ENCODE measurements around the gene PRDM16. TPM values are rescaled to one million over a fixed set of nuclear protein-coding genes. Genes with fewer than 3 reads are reported as not detected.

The PRDM16 gene
- total RNA-seq, 1 experiment from 2014 or later, result 6.1 TPM

DNA sequence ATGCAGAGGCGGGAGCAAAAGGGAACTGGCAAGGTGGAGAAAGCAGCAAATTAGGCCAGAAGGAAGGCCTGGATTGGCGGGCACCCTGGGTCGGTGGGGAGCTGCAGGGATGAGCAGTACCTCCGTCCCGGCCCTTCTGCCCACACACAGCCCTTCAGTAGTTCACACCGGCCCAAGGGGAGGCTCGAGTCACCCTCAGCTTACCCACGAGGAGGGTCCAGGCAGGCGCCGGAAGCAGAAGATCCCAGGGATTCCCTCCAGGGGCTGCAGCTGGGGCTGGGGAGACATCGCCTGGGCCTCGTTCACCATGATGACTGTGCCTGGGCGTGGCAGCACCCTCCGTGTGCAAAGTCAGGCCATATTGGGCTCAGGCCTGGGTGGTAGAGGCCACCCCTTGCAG lies 190.0 kb downstream of the PRDM16 start (continued):
- TF ChIP-seq, protein P1, sequence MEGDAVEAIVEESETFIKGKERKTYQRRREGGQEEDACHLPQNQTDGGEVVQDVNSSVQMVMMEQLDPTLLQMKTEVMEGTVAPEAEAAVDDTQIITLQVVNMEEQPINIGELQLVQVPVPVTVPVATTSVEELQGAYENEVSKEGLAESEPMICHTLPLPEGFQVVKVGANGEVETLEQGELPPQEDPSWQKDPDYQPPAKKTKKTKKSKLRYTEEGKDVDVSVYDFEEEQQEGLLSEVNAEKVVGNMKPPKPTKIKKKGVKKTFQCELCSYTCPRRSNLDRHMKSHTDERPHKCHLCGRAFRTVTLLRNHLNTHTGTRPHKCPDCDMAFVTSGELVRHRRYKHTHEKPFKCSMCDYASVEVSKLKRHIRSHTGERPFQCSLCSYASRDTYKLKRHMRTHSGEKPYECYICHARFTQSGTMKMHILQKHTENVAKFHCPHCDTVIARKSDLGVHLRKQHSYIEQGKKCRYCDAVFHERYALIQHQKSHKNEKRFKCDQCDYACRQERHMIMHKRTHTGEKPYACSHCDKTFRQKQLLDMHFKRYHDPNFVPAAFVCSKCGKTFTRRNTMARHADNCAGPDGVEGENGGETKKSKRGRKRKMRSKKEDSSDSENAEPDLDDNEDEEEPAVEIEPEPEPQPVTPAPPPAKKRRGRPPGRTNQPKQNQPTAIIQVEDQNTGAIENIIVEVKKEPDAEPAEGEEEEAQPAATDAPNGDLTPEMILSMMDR (IDR thresholded peaks at IDR 0.05 in 2 of 3, conservative IDR thresholded peaks at IDR 0.05 in 1 of 3; ENCODE audit: borderline replicate concordance in 1 of 3, insufficient read depth in 1 of 3, low read depth in 2 of 3, low read length in 2 of 3), result no peak
- TF ChIP-seq CEBPB (IDR thresholded peaks at IDR 0.05; ENCODE audit: low read depth) (no peak), RAD21 (IDR thresholded peaks at IDR 0.05; ENCODE audit: low read depth) (no peak), POLR2A (IDR thresholded peaks at IDR 0.05; ENCODE audit: borderline replicate concordance, extremely low read depth, insufficient read depth, insufficient read length) (no peak), YY1 (IDR thresholded peaks at IDR 0.05; ENCODE audit: extremely low read depth, insufficient replicate concordance, low read depth, low read length) (no peak), TCF7L2 (IDR thresholded peaks at IDR 0.05; ENCODE audit: borderline replicate concordance, extremely low read depth, insufficient read depth, insufficient read length) (no peak), ZNF274 (IDR thresholded peaks at IDR 0.05; ENCODE audit: low read depth, low read length) (no peak), SIN3A (IDR thresholded peaks at IDR 0.05; ENCODE audit: low read depth) (no peak)

DNA sequence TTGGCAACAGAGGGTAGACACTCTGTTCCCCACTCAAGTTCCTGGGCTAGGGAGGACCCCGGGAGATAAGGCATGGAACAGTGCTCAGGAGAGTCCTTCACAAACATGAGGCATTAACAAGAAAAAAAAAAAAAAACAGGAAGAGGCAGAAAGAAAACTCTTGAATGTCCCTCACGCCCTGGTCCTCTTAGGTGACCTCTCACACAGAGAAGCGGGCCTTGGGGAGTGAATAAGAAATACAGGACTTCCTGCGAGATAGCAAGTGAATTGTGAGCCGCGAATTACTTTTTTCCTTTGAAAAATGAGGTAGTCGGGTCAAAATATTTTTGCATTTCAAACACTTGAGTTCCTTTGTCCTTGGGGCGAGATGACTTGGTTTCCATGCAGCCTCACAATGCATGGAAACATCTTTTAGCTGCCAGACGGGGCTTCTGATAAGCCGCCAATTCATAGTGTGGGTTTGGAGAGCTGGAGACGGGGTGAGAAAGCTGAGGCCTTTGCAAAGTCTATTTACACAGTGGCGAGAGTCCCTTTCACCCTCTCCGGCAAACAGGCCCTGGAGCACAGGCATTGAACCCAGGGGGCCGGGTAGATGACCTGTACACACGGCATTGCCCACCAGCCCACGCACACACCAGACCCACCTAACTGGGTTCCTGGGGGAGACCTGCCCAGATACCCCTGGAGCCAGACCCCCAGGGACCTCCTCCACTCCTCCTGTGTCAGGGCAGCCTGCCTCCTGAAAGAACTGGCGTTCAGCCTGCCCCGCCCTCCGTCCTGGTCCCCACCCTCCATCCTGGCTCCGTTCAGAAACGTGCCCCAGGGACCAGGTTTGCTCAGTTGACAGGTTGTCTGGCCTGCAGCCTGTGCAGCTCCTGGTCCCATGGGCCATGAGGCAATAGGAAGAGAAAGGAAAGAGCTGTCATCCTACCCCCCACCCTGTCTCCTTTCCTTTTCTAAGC lies 192.3 kb downstream of the PRDM16 start:
- ChIA-PET RAD21 (ENCODE audit: low non-redundant PET in 1 of 2, low total read pairs in 2 of 2, uncharacterized antibody in 2 of 2, unreplicated experiment in 2 of 2) (no interaction called here), CTCF (no interaction called here), POLR2A (no interaction called here)
- intact Hi-C loops (cut with micrococcal nuclease), result no loop called here
- Histone ChIP-seq H3K27me3 (ENCODE audit: insufficient read depth, low read length) (no peaks in the 10 kb centered on the region), H3K27ac (ENCODE audit: low read depth, low read length) (no peak overlapping the region), H3K4me3 (replicated peaks in 1 of 2; ENCODE audit: low read depth in 1 of 2, low read length in 2 of 2) (no peak overlapping the region), H4K20me1 (ENCODE audit: insufficient read depth) (no peaks in the 10 kb centered on the region), H3K4me2 (ENCODE audit: low read length) (no peak overlapping the region), H2AFZ (ENCODE audit: low read depth, low read length, poor library complexity, severe bottlenecking) (no peak overlapping the region), H3K9ac (ENCODE audit: low read length) (no peak overlapping the region), H3K36me3 (ENCODE audit: control insufficient read depth in 1 of 2, insufficient read depth in 2 of 2, low read length in 2 of 2) (no peaks in the 10 kb centered on the region), H3K4me1 (ENCODE audit: control insufficient read depth in 1 of 2, insufficient read depth in 2 of 2, low read length in 2 of 2) (no peaks in the 10 kb centered on the region), H3K79me2 (ENCODE audit: insufficient read depth, low read length) (no peaks in the 10 kb centered on the region), H3K9me3 (ENCODE audit: control insufficient read depth in 1 of 2, insufficient read depth in 1 of 2, low read depth in 1 of 2, low read length in 2 of 2) (no peaks in the 10 kb centered on the region), H3K9me2 (ENCODE audit: insufficient read depth) (no peaks in the 10 kb centered on the region)
- TF ChIP-seq, protein P2, sequence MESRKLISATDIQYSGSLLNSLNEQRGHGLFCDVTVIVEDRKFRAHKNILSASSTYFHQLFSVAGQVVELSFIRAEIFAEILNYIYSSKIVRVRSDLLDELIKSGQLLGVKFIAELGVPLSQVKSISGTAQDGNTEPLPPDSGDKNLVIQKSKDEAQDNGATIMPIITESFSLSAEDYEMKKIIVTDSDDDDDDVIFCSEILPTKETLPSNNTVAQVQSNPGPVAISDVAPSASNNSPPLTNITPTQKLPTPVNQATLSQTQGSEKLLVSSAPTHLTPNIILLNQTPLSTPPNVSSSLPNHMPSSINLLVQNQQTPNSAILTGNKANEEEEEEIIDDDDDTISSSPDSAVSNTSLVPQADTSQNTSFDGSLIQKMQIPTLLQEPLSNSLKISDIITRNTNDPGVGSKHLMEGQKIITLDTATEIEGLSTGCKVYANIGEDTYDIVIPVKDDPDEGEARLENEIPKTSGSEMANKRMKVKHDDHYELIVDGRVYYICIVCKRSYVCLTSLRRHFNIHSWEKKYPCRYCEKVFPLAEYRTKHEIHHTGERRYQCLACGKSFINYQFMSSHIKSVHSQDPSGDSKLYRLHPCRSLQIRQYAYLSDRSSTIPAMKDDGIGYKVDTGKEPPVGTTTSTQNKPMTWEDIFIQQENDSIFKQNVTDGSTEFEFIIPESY (IDR thresholded peaks at IDR 0.05; ENCODE audit: extremely low read depth, insufficient replicate concordance, low read length), result no peak
- TF ChIP-seq SIN3A (IDR thresholded peaks at IDR 0.05; ENCODE audit: low read depth) (no peak), EGR1 (IDR thresholded peaks at IDR 0.05; ENCODE audit: low read depth) (no peak), SP1 (IDR thresholded peaks at IDR 0.05; ENCODE audit: low read depth) (no peak)
- TF ChIP-seq, protein P1 (IDR thresholded peaks at IDR 0.05 in 2 of 3, conservative IDR thresholded peaks at IDR 0.05 in 1 of 3; ENCODE audit: borderline replicate concordance in 1 of 3, insufficient read depth in 1 of 3, low read depth in 2 of 3, low read length in 2 of 3), result no peak
- no TSS peak for BruUV-seq (replicated peaks)
- DNase-seq (ENCODE audit: low read depth, low spot score) (no peak), ATAC-seq (no peak)
